ENCODE results near the gene IQSEC3.

Gene IQSEC3

DNA sequence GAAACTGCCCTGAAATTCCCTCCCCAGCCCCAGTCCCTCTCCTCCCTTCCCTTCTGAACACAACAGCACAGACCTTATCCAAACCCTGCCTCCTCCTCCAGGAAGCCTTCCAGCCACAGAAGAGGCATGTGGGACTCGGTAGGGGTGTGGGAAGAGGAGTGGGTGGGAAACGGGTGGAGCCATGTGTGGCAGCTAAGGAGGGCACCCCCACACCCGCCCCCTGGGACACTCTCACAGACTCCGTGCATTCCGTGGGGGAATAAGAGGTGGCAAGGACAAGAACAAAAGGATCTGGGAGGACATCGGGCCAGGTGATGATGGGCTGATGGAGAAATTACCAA is 123.0 kb downstream of the IQSEC3 start:
- Mint-ChIP-seq H3K9me3 (peaks cover 3% of the 10 kb centered on the region), H3K36me3 (ENCODE audit: low read depth) (no peaks in the 10 kb centered on the region), H3K27me3 (ENCODE audit: low read depth, poor library complexity) (peaks cover 70% of the 10 kb centered on the region), H3K4me3 (no peak overlapping the region), H3K4me1 (peaks cover 64% of the 10 kb centered on the region), H3K27ac (no peak overlapping the region)
- DNase-seq: no peak
- TF ChIP-seq, protein P1, sequence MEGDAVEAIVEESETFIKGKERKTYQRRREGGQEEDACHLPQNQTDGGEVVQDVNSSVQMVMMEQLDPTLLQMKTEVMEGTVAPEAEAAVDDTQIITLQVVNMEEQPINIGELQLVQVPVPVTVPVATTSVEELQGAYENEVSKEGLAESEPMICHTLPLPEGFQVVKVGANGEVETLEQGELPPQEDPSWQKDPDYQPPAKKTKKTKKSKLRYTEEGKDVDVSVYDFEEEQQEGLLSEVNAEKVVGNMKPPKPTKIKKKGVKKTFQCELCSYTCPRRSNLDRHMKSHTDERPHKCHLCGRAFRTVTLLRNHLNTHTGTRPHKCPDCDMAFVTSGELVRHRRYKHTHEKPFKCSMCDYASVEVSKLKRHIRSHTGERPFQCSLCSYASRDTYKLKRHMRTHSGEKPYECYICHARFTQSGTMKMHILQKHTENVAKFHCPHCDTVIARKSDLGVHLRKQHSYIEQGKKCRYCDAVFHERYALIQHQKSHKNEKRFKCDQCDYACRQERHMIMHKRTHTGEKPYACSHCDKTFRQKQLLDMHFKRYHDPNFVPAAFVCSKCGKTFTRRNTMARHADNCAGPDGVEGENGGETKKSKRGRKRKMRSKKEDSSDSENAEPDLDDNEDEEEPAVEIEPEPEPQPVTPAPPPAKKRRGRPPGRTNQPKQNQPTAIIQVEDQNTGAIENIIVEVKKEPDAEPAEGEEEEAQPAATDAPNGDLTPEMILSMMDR (IDR thresholded peaks at IDR 0.05): no peak

DNA sequence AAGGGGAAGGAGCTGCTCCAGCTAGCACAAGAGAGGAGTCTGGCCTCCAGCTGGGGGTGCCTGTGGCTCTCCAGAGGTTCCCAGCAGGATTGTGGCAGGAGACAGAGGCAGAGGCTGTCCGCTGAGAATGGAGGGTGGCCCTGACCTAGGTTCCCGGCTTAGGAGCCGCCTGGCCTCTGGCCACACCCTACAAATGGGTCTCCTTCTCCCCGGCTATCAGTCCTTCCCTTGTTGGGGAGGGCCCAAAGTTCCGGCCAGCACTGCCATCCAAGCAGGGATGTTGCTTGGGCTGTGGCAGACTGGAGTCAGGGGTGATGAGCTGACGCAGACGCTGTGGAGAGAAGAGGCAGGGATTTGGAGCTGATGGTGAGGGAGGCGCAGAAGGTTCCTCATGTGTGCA is 124.3 kb downstream of the IQSEC3 start:
- TF ChIP-seq, protein P1 (IDR thresholded peaks at IDR 0.05): no peak
- H3K4me3 Mint-ChIP-seq: no peak overlapping the region
- peaks cover 3% of the 10 kb centered on the region for H3K9me3 Mint-ChIP-seq
- no peak for DNase-seq
- H3K36me3 Mint-ChIP-seq (ENCODE audit: low read depth): no peaks in the 10 kb centered on the region
- peaks cover 51% of the 10 kb centered on the region for H3K4me1 Mint-ChIP-seq
- H3K27me3 Mint-ChIP-seq (ENCODE audit: low read depth, poor library complexity): peaks cover 76% of the 10 kb centered on the region
- H3K27ac Mint-ChIP-seq: no peak overlapping the region

DNA sequence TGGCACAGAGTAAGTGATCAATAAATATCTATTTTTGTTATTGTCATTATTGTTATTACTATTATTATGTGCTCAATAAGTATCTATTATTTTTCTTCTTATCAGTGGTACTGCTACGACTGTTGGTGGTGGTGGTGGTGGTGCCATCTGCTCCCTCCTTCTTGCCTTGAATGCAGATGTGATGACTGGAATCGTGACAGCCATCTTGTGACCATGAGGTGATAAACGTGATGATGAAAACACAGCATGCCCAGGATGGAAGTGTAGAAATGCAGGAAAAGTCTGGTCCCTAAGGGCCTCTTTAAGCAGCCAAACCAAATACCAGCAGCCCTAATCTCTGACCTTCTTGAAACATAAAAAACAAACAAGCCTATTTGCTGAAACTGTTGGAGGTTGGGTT is 125.0 kb downstream of the IQSEC3 start:
- Mint-ChIP-seq H3K27me3 (ENCODE audit: low read depth, poor library complexity) (peaks cover 73% of the 10 kb centered on the region), H3K27ac (no peak overlapping the region), H3K4me3 (no peak overlapping the region), H3K36me3 (ENCODE audit: low read depth) (no peaks in the 10 kb centered on the region), H3K4me1 (peaks cover 44% of the 10 kb centered on the region), H3K9me3 (peaks cover 3% of the 10 kb centered on the region)
- DNase-seq: no peak
- TF ChIP-seq, protein P1 (IDR thresholded peaks at IDR 0.05): no peak

- Mint-ChIP-seq H3K4me3 (no peak overlapping the region), H3K27ac (no peak overlapping the region), H3K9me3 (peaks cover 3% of the 10 kb centered on the region), H3K4me1 (peaks cover 37% of the 10 kb centered on the region), H3K36me3 (ENCODE audit: low read depth) (no peaks in the 10 kb centered on the region), H3K27me3 (ENCODE audit: low read depth, poor library complexity) (peaks cover 69% of the 10 kb centered on the region)
- no peak for DNase-seq
- TF ChIP-seq, protein P1 (IDR thresholded peaks at IDR 0.05): no peak
Observed at GRCh38 chr12:193261-193660, 126.7 kb downstream of the IQSEC3 start.

- Mint-ChIP-seq H3K9me3 (peaks cover 3% of the 10 kb centered on the region), H3K4me1 (peaks cover 35% of the 10 kb centered on the region), H3K4me3 (no peak overlapping the region), H3K36me3 (ENCODE audit: low read depth) (no peaks in the 10 kb centered on the region), H3K27me3 (ENCODE audit: low read depth, poor library complexity) (peaks cover 73% of the 10 kb centered on the region), H3K27ac (no peak overlapping the region)
- TF ChIP-seq, protein P1 (IDR thresholded peaks at IDR 0.05): no peak
- DNase-seq: no peak
Observed at GRCh38 chr12:194276-194675, 127.7 kb downstream of the IQSEC3 start.

DNA sequence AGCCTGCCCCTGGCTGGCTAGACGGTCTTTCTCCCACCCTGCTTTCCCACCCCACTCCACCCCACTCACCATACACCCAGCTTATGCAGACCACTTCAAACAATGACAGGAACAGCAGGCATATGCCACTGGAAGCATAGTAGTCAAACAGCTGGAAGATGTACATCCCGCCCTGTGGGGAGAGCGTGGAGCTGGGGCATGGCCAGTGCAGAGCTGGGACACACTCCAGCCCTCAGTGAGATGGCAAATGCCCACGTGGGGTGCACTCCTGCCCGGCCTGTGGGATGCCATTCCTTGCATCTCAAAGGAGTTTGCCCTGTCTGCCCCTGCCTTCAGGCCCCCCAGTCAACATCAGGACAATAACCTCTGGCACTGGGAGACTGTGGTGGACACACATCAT is 128.6 kb downstream of the IQSEC3 start:
- Mint-ChIP-seq H3K36me3 (ENCODE audit: low read depth) (no peaks in the 10 kb centered on the region), H3K4me1 (peaks cover 34% of the 10 kb centered on the region), H3K27me3 (ENCODE audit: low read depth, poor library complexity) (peaks cover 73% of the 10 kb centered on the region), H3K9me3 (peaks cover 3% of the 10 kb centered on the region), H3K4me3 (no peak overlapping the region), H3K27ac (no peak overlapping the region)
- TF ChIP-seq, protein P1 (IDR thresholded peaks at IDR 0.05): no peak
- no peak for DNase-seq
